ENCODE data around the gene ZMIZ1. TPM values are rescaled to one million over a fixed set of nuclear protein-coding genes. Genes with fewer than 3 reads are reported as not detected.

The ZMIZ1 gene
- total and polyA plus RNA-seq, 2 donors (not counting 1 experiment from before 2014, with no cell fraction given) = 6.3 to 30.6 TPM

DNA sequence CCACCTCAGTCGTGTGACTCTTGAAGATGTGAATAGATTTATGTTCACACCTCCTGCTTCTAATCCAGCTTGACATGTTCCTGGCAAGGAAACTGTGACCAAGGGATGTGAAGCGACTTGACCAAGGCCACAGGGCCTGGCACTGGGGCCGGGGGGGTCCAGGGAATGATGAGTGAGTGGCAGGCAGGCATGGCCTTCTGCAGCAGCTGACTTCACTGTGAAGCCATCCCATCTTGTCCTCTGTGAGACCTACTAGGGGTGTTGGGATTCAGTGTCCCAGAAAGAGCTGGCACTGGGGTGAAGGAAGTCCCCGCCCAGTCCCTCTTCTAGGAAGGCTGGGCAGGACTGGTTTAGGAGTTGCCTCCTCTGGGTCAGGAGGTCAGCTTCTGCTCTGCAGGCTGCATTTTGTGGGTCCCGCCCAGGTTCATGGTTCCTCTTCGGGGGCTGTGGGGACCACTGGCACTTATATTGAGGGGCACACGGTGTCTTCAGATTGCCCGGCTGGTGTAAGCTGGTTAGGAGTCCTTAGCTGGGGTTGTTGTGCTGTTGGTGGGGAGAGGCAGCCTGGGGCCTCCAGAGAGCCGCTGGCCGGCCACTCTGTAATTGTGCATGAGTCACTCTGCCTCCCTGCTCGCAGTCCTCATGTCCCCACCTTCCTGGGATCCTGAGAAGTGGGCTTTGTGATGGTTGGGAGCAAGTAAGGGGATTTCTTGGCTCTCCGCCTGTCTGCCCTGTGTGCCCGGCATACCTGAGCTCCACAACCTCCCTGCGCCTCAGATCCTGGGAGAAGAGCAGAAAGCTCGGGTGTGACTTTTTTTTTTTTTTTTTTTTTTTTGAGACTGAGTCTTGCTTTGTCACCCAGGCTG is 11.0 kb downstream of the ZMIZ1 start:
- H2AFZ ChIP-seq (ENCODE audit: low read length) = no peak overlapping the region
- H3K79me2 ChIP-seq (ENCODE audit: control insufficient read depth, insufficient read depth, low read length) = peaks cover 100% of the 10 kb centered on the region
- H3K27ac ChIP-seq (ENCODE audit: insufficient read depth, low read length) = peak overlapping the region; percentile 64
- H4K20me1 ChIP-seq (ENCODE audit: control insufficient read depth, extremely low read depth, insufficient read depth, low read length) = peaks cover 2% of the 10 kb centered on the region
- H3K36me3 ChIP-seq (ENCODE audit: control insufficient read depth, insufficient read depth, low read length) = no peaks in the 10 kb centered on the region
- TF ChIP-seq, protein P1, sequence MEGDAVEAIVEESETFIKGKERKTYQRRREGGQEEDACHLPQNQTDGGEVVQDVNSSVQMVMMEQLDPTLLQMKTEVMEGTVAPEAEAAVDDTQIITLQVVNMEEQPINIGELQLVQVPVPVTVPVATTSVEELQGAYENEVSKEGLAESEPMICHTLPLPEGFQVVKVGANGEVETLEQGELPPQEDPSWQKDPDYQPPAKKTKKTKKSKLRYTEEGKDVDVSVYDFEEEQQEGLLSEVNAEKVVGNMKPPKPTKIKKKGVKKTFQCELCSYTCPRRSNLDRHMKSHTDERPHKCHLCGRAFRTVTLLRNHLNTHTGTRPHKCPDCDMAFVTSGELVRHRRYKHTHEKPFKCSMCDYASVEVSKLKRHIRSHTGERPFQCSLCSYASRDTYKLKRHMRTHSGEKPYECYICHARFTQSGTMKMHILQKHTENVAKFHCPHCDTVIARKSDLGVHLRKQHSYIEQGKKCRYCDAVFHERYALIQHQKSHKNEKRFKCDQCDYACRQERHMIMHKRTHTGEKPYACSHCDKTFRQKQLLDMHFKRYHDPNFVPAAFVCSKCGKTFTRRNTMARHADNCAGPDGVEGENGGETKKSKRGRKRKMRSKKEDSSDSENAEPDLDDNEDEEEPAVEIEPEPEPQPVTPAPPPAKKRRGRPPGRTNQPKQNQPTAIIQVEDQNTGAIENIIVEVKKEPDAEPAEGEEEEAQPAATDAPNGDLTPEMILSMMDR (conservative IDR thresholded peaks at IDR 0.05 in 1 of 2, IDR thresholded peaks at IDR 0.05 in 1 of 2; ENCODE audit: low read depth in 1 of 2, low read length in 2 of 2) = no peak
- TF ChIP-seq EZH2 (IDR thresholded peaks at IDR 0.05; ENCODE audit: low read length, missing control alignments) = no peak
- no peaks in the 10 kb centered on the region for H3K27me3 ChIP-seq (ENCODE audit: control insufficient read depth, insufficient read depth, low read length)
- H3K9me3 ChIP-seq (ENCODE audit: control insufficient read depth, insufficient read depth, low read depth, low read length) = no peaks in the 10 kb centered on the region
- DNase-seq (ENCODE audit: low read depth in 2 of 2) = peak; percentile 47 to 78
- H3K4me1 ChIP-seq (ENCODE audit: control insufficient read depth, extremely low read depth, insufficient read depth, low read length) = peaks cover 83% of the 10 kb centered on the region
- no peak overlapping the region for H3K9ac ChIP-seq (ENCODE audit: insufficient read depth, low read length)
- H3K4me2 ChIP-seq (ENCODE audit: extremely low read depth, insufficient read depth, low read length) = peak overlapping the region; percentile 50
- no peak overlapping the region for H3K4me3 ChIP-seq (replicated peaks in 1 of 4; ENCODE audit: control extremely low read depth in 1 of 4, insufficient read depth in 1 of 4, low read depth in 3 of 4, low read length in 4 of 4)

DNA sequence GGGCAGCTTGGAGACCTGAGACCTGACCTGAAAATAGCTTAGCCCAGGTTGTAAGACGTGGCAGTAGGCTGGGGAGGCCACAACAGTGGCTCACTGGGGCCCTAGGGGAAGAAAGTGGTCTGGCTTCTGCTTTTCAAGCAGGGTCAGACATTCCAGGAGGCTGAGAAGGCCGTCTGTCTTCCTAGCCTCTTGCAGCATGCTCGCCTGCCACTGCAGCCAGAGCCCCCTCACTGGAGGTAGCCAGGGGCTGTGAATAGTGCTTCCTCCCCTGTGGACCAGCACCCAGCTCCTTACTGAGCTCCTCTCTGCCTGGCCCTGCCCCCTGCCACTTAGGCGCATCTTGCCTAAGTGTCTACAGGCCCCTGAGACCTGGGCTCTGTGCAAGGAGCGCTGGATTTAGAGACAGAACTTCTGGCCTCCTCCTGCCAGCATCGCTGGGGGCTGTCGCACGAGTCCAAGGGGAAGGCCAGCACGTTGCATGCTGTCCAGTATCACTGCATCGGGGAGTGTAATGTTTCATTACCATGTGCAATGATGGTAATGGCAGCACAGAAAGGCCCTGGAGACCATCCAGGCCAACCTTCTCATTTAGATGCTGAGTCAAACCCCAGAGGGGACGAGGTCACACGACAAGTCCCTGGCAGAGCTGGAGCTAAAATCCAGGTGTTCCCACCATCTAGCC is 12.7 kb downstream of the ZMIZ1 start:
- TF ChIP-seq, protein P1 (conservative IDR thresholded peaks at IDR 0.05 in 1 of 2, IDR thresholded peaks at IDR 0.05 in 1 of 2; ENCODE audit: low read depth in 1 of 2, low read length in 2 of 2) = no peak
- TF ChIP-seq EZH2 (IDR thresholded peaks at IDR 0.05; ENCODE audit: low read length, missing control alignments) = no peak
- H3K4me2 ChIP-seq (ENCODE audit: extremely low read depth, insufficient read depth, low read length) = peak overlapping the region; percentile 34
- H2AFZ ChIP-seq (ENCODE audit: low read length) = no peak overlapping the region
- peaks cover 100% of the 10 kb centered on the region for H3K79me2 ChIP-seq (ENCODE audit: control insufficient read depth, insufficient read depth, low read length)
- peak; percentile 85 to 97 for DNase-seq (ENCODE audit: low read depth in 2 of 2)
- no peaks in the 10 kb centered on the region for H4K20me1 ChIP-seq (ENCODE audit: control insufficient read depth, extremely low read depth, insufficient read depth, low read length)
- H3K4me3 ChIP-seq (replicated peaks in 1 of 4; ENCODE audit: control extremely low read depth in 1 of 4, insufficient read depth in 1 of 4, low read depth in 3 of 4, low read length in 4 of 4) = no peak overlapping the region
- no peak overlapping the region for H3K9ac ChIP-seq (ENCODE audit: insufficient read depth, low read length)
- H3K4me1 ChIP-seq (ENCODE audit: control insufficient read depth, extremely low read depth, insufficient read depth, low read length) = peaks cover 70% of the 10 kb centered on the region
- no peaks in the 10 kb centered on the region for H3K36me3 ChIP-seq (ENCODE audit: control insufficient read depth, insufficient read depth, low read length)
- H3K27me3 ChIP-seq (ENCODE audit: control insufficient read depth, insufficient read depth, low read length) = no peaks in the 10 kb centered on the region
- H3K27ac ChIP-seq (ENCODE audit: insufficient read depth, low read length) = peak overlapping the region; percentile 67
- no peaks in the 10 kb centered on the region for H3K9me3 ChIP-seq (ENCODE audit: control insufficient read depth, insufficient read depth, low read depth, low read length)

DNA sequence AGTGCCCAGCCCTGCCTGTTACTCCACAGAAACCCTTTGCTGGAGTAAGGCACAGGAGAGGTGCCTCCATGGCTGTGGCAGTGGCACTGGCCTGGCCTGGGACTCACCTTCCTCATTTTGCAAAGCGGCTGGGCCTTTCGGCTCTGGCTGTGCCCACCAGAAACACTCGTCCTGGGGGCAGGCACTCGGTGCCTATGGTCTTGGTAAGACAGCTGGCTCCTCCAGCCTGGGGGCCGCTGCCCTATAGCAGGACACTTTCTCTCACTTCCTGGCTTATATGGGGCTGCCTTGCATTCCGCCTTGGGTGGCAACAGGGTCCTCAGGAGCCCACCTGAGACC is 13.2 kb downstream of the ZMIZ1 start:
- DNase-seq (ENCODE audit: low read depth in 2 of 2) = no peak
- peaks cover 67% of the 10 kb centered on the region for H3K4me1 ChIP-seq (ENCODE audit: control insufficient read depth, extremely low read depth, insufficient read depth, low read length)
- H3K79me2 ChIP-seq (ENCODE audit: control insufficient read depth, insufficient read depth, low read length) = peaks cover 98% of the 10 kb centered on the region
- no peak overlapping the region for H3K4me3 ChIP-seq (replicated peaks in 1 of 4; ENCODE audit: control extremely low read depth in 1 of 4, insufficient read depth in 1 of 4, low read depth in 3 of 4, low read length in 4 of 4)
- H3K36me3 ChIP-seq (ENCODE audit: control insufficient read depth, insufficient read depth, low read length) = no peaks in the 10 kb centered on the region
- peak overlapping the region; percentile 4 for H3K9ac ChIP-seq (ENCODE audit: insufficient read depth, low read length)
- peak overlapping the region; percentile 20 for H3K4me2 ChIP-seq (ENCODE audit: extremely low read depth, insufficient read depth, low read length)
- no peaks in the 10 kb centered on the region for H4K20me1 ChIP-seq (ENCODE audit: control insufficient read depth, extremely low read depth, insufficient read depth, low read length)
- TF ChIP-seq, protein P1 (conservative IDR thresholded peaks at IDR 0.05 in 1 of 2, IDR thresholded peaks at IDR 0.05 in 1 of 2; ENCODE audit: low read depth in 1 of 2, low read length in 2 of 2) = no peak
- no peak for TF ChIP-seq EZH2 (IDR thresholded peaks at IDR 0.05; ENCODE audit: low read length, missing control alignments)
- H2AFZ ChIP-seq (ENCODE audit: low read length) = no peak overlapping the region
- peak overlapping the region; percentile 67 for H3K27ac ChIP-seq (ENCODE audit: insufficient read depth, low read length)
- H3K9me3 ChIP-seq (ENCODE audit: control insufficient read depth, insufficient read depth, low read depth, low read length) = no peaks in the 10 kb centered on the region
- H3K27me3 ChIP-seq (ENCODE audit: control insufficient read depth, insufficient read depth, low read length) = no peaks in the 10 kb centered on the region

All from fibroblast of lung (primary cell).